Left lung (tissue), 10 donors: ENCODE results near the gene KIAA1614. TPM values are rescaled to one million over a fixed set of nuclear protein-coding genes. Genes with fewer than 3 reads are reported as not detected.

ENCODE experiments used
- ATAC-seq: fragments of 200-7000 bp; cut with Tn5 transposase; one replicate; pipeline ENCODE4 v1.9.1; 2020; ENCODE audit warnings: moderate library complexity
- DNase-seq, 4 donors: peaks; one replicate each; pipeline ENCODE4 v3.0.0-alpha.2; 2013 to 2020
- H3K27ac ChIP-seq, 2 donors: fragments of 200-600 bp; sonication (generic) in 1 of 2; one replicate each; pipeline versions ENCODE4 v1.5.0 to v1.8.0; 2020 to 2021
- H3K27me3 ChIP-seq, 2 donors: fragments of 200-600 bp; sonication (generic) in 1 of 2; one replicate each; pipeline versions ENCODE4 v1.5.0 to v1.8.0; 2020 to 2021
- H3K36me3 ChIP-seq, 2 donors: fragments of 200-600 bp; sonication (generic) in 1 of 2; one replicate each; pipeline versions ENCODE4 v1.5.0 to v1.8.0; 2020 to 2021
- H3K4me1 ChIP-seq, 2 donors: fragments of 200-600 bp; one replicate each; pipeline ENCODE4 v1.8.0; 2021
- H3K4me3 ChIP-seq, 2 donors: fragments of 200-600 bp; sonication (generic) in 1 of 2; one replicate each; pipeline versions ENCODE4 v1.5.0 to v1.8.0; 2020 to 2021; ENCODE audit warnings: mild to moderate bottlenecking in 1 of 2
- H3K9me3 ChIP-seq, 2 donors: fragments of 200-600 bp; sonication (generic) in 1 of 2; one replicate each; pipeline versions ENCODE4 v1.5.0 to v1.8.0; 2020 to 2021
- CTCF ChIP-seq, 2 donors: fragments of 200-600 bp; sonication (generic) in 1 of 2; IDR thresholded peaks; one replicate each; pipeline versions ENCODE4 v1.5.0 to v1.8.0; 2021; ENCODE audit warnings: antibody characterized with exemption in 2 of 2
- intact Hi-C, 2 donors: fragments of 100-400 bp; cut with DNase I; formaldehyde crosslinking; loops; one replicate each; pipeline versions ENCODE4 v1.11.2 to v1.14.2; 2022
- polyA plus RNA-seq, 6 donors: library from polyadenylated mRNA; unstranded; fragments of 120-200 nt; gene quantifications; one replicate each; pipeline ENCODE4 v1.2.1, GENCODE V29; 2013; ENCODE audit not compliant: insufficient read length in 6 of 6
- total RNA-seq, 2 donors: library from RNA; stranded (reverse); fragmentation: NEBNext Ultra II Directional; extraction: Animal tissue kit (Norgen Biotek cat#: 25700); gene quantifications; one replicate each; pipeline ENCODE4 v1.2.1, GENCODE V29; 2021
- donor health status: DM: no; HTN: yes; CAD: no.
- donor health status: DM: no; HTN: no; CAD: no.

The KIAA1614 gene
- total and polyA plus RNA-seq, 8 donors: 3.6 to 13.4 (median 9.7) TPM

DNA sequence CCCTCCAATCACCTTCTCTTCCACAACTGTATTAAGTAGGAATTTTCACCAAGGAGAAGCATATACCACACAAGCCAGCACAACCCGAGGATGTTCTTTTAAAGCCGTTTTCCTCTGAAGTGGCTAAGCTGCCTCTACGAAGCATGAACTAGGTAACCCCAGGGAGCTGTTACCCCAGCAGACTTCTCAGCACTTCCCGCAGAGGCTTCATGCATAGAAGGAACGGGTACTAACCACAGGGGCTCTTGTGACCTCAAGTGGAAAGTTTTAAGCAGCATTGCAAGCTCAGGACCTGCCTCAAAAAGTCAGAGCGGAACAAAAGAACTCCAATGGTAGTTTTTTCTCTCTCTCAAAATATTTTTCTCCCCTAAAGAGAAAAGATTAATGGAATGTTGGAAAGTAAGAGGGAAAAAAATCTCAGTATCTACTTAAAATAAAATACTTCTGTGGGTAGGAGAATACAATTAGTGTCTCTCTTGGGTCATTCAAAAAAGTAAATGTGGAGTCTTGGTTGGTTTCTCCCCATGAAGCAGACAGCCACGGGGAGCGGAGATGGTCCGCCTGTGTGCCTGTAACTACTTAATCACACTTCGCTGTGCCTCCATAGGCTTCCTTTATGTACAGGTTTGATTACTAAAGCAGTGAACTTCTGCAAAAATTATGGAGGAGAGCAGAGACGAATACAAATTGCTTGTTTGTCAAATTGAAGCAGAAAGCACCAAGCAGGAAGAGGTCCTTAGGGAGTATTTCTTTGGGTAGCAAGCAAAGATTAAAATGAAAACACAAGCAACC is 69.1 kb downstream of the KIAA1614 start:
- intact Hi-C loops: no loop called here
- Histone ChIP-seq H3K27ac (no peak overlapping the region), H3K36me3 (peaks cover 0 to 86% of the 10 kb centered on the region in 2 donors), H3K27me3 (no peaks in the 10 kb centered on the region), H3K4me1 (peaks cover 4 to 14% of the 10 kb centered on the region in 2 donors), H3K4me3 (no peak overlapping the region), H3K9me3 (no peaks in the 10 kb centered on the region)
- DNase-seq: peak in 1 of 4 donors; percentile 44
- peak; percentile 71 for ATAC-seq
- no peak for TF ChIP-seq CTCF (IDR thresholded peaks at IDR 0.05)

DNA sequence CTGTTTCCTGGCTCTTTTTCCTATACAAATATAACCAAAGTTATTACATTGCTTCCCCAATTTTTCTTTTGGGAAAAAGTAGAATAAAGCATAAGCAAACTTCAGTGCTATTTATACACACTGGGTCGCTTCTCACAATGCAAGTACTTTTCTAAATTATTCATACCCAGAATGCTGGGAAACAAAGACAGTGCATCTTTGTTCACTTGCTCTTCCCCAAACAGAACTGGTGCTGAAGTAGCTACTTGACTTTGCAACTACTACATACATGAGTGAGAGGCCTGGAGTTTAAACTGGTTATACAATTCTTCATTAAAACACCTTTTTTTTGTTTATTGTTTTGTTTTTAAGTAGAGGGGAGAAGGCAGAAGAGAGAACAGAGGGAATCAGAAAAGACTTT is 69.7 kb downstream of the KIAA1614 start:
- peaks cover 4 to 9% of the 10 kb centered on the region in 2 donors for H3K4me1 ChIP-seq
- ATAC-seq (no peak), DNase-seq (no peak)
- intact Hi-C loops: no loop called here
- H3K9me3 ChIP-seq: no peaks in the 10 kb centered on the region
- no peak for TF ChIP-seq CTCF (IDR thresholded peaks at IDR 0.05)
- H3K36me3 ChIP-seq: peaks cover 0 to 86% of the 10 kb centered on the region in 2 donors
- H3K4me3 ChIP-seq: no peak overlapping the region
- no peaks in the 10 kb centered on the region for H3K27me3 ChIP-seq
- no peak overlapping the region for H3K27ac ChIP-seq

GRCh38 chr1:180988253-180988752 is 75.6 kb downstream of the KIAA1614 start:
- Histone ChIP-seq H3K27me3 (no peaks in the 10 kb centered on the region), H3K9me3 (no peaks in the 10 kb centered on the region), H3K4me1 (peaks cover 0 to 4% of the 10 kb centered on the region in 2 donors), H3K27ac (no peak overlapping the region), H3K36me3 (peaks cover 0 to 92% of the 10 kb centered on the region in 2 donors), H3K4me3 (no peak overlapping the region)
- DNase-seq: no peak
- intact Hi-C loops: no loop called here
- no peak for ATAC-seq
- no peak for TF ChIP-seq CTCF (IDR thresholded peaks at IDR 0.05)

- Histone ChIP-seq H3K27ac (no peak overlapping the region), H3K27me3 (no peaks in the 10 kb centered on the region), H3K9me3 (no peaks in the 10 kb centered on the region), H3K4me3 (no peak overlapping the region), H3K4me1 (peaks cover 0 to 4% of the 10 kb centered on the region in 2 donors), H3K36me3 (peaks cover 0 to 39% of the 10 kb centered on the region in 2 donors)
- intact Hi-C loops: no loop called here
- no peak for DNase-seq
- ATAC-seq: peak; percentile 57
- TF ChIP-seq CTCF (IDR thresholded peaks at IDR 0.05): no peak
These were observed 81.6 kb downstream of the KIAA1614 start for GRCh38 chr1:180994262-180994661.

DNA sequence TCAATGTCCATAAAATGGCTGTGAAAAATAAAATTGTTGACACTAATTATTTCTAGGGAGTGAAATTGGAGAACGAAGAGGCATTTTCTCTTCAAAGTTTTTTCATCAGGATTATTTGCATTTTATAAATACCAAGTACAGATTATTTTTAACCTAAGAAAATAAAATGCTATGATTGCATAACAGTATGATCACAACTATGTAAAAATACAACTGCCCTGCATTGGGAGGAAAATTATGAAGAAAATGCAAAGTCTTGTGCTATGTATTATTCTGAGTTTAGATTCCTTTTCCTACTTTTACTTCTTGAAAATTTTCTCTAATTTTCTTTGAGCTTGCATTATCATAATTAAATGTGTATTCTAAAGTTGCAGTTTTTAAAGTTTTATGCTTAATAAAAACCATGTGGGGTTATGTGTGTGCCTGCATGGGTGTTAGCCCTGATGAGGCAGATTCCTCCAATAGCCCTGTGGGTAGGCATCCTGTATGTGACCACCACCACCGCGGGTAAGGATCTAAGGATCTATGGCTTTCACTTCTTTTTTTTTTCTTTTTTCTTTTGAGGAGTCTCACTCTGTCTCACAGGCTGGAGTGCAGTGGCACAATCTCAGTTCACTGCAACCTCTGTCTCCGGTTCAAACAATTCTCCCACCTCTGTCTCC is 85.3 kb downstream of the KIAA1614 start:
- DNase-seq: no peak
- peaks cover 0 to 35% of the 10 kb centered on the region in 2 donors for H3K36me3 ChIP-seq
- TF ChIP-seq CTCF (IDR thresholded peaks at IDR 0.05): no peak
- no peak overlapping the region for H3K4me3 ChIP-seq
- H3K27me3 ChIP-seq: no peaks in the 10 kb centered on the region
- intact Hi-C loops: no loop called here
- no peak overlapping the region for H3K27ac ChIP-seq
- H3K9me3 ChIP-seq: no peaks in the 10 kb centered on the region
- no peak for ATAC-seq
- no peaks in the 10 kb centered on the region for H3K4me1 ChIP-seq
